PC-9 (cell line): ENCODE results near the gene ZNF423.

Experiments
- EZH2 ChIP-seq: fragments of 200-600 bp; sonication (generic); IDR thresholded peaks from 2 replicates; pipeline ENCODE4 v1.8.0; 2017; ENCODE audit warnings: antibody characterized with exemption, low read depth
- TF ChIP-seq, protein P1 (sequence below): fragments of 200-600 bp; sonication (generic); conservative IDR thresholded peaks from 2 replicates; pipeline ENCODE4 v1.6.1; 2017; ENCODE audit warnings: mixed run types, antibody characterized with exemption, mild to moderate bottlenecking, moderate library complexity

DNA sequence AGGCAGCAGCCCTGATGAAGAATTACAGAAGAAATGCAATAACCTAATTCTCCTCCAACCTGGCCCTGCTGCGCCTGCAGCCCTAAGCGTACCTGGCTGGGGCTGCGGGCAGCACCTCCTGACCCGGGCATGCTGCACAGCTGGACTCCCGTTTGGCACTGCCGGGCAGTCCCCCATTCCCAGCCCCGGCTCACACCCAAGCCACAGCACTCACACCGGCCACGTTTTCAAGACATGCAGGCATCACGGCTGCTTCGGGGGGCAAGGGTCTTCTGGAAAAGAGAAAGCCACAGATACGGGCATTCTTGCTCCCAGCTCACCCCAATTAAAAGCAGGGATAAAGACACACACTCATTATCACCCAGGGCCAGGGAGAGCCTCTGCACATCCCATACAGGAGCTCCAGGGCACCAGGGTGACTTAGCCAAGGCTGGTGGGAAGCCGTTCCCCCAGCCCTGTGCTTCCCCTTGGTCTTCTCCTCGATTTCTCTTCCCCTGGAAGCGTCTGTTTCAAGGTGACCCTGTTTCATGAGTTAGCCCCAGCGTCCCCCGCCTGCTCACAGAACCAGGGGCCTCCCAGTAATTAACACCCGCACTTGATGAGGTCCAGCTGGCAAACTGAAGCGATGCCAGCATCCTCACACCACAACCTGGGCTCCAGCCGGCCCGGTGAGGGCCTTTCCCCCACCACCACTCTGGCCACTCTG lies 265.6 kb downstream of the ZNF423 start:
- TF ChIP-seq EZH2 = no peak
- TF ChIP-seq, protein P1, sequence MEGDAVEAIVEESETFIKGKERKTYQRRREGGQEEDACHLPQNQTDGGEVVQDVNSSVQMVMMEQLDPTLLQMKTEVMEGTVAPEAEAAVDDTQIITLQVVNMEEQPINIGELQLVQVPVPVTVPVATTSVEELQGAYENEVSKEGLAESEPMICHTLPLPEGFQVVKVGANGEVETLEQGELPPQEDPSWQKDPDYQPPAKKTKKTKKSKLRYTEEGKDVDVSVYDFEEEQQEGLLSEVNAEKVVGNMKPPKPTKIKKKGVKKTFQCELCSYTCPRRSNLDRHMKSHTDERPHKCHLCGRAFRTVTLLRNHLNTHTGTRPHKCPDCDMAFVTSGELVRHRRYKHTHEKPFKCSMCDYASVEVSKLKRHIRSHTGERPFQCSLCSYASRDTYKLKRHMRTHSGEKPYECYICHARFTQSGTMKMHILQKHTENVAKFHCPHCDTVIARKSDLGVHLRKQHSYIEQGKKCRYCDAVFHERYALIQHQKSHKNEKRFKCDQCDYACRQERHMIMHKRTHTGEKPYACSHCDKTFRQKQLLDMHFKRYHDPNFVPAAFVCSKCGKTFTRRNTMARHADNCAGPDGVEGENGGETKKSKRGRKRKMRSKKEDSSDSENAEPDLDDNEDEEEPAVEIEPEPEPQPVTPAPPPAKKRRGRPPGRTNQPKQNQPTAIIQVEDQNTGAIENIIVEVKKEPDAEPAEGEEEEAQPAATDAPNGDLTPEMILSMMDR = no peak
